DMS53 treated with DMSO at 0.1 percent for 48 hours (cell line): ENCODE data around the gene PYCARD.

ENCODE experiments used
- DNase-seq: peaks from one replicate; lab custom pipeline; 2025; ENCODE audit not compliant: unreplicated experiment; lab: John Stamatoyannopoulos, UW

PYCARD gene

DNA sequence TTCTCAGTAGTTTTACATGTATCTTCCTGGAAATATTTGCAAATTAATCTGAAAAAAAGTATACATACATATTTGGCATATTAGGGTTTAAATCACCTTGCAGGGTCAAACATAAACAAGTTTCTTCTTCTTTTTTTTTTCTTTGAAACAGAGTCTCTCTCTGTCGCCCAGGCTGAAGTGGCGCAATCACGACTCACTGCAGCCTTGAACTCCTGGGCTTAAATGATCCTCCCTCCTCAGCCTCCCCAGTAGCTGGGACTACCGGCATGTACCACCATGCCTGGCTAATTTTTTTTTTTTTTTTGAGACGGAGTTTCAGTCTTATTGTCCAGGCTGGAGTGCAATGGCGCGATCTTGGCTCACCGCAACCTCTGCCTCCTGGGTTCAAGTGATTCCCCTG lies 35.2 kb downstream of the PYCARD start:
- DNase-seq, result no peak

DNA sequence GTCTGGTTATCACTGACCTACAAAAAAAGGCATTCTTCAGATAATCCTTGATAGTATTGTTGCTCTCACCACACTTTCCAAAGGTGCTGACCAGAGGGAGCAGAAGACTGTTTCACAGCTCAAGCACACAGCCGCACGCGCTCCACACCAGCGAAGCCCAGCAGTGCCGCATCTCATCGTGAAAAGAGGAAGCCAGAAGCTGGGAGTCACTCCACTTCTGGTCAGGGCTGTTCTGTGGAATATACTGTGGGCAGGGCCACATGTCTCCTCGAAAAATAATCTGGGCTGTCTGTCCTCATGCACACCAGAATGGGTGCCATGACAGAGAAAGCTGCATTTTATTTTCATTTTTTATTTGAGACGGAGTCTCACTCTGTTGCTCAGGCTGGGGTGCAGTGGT lies 45.4 kb downstream of the PYCARD start:
- DNase-seq, result no peak
